NCI-H748 (cell line): ENCODE results near the gene CTSL.
A peak's percentile ranks its signal among the peaks of the same experiment; 100 is the strongest.
"Not testable (repeated sequence)": the region's sequence is repeated elsewhere in the genome, so short reads cannot be mapped to it uniquely, and the experiment has no call there.

Experiments
- DNase-seq: peaks from one replicate; lab custom pipeline; 2025; ENCODE audit not compliant: unreplicated experiment; lab: John Stamatoyannopoulos, UW

The CTSL gene

GRCh38 chr9:87751868-87752267, 25.9 kb downstream of the CTSL start:
- DNase-seq = no peak

DNA sequence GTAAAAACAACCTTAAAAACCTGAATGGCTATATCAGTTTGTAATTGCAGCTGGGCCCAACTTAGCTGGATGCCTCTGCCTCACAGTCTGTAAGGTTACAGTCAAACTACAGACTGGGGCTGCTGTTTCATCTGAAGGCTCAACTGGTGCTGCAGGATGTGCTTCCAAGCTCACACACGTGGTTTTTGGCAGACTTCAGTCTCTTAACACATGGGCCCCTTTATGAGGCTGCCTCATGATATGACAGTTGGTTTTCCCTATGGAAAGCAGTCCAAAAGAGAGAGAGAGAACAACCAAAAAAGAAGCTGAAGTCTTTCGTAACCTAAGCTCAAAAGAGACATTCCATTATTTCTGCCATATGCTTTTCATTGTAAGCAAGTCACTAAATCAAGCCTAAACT, 27.4 kb downstream of the CTSL start:
- DNase-seq = no peak

DNA sequence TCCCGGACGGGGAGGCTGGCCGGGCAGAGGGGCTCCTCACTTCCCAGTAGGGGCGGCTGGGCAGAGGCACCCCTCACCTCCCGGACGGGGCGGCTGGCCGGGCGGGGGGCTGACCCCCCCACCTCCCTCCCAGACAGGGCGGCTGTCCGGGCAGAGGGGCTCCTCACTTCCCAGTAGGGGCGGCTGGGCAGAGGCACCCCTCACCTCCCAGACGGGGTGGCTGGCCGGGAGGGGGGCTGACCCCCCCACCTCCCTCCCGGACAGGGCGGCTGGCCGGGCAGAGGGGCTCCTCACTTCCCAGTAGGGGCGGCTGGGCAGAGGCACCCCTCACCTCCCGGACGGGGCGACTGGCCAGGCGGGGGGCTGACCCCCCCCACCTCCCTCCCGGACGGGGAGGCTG, 32.4 kb downstream of the CTSL start:
- DNase-seq = not testable (repeated sequence)

DNA sequence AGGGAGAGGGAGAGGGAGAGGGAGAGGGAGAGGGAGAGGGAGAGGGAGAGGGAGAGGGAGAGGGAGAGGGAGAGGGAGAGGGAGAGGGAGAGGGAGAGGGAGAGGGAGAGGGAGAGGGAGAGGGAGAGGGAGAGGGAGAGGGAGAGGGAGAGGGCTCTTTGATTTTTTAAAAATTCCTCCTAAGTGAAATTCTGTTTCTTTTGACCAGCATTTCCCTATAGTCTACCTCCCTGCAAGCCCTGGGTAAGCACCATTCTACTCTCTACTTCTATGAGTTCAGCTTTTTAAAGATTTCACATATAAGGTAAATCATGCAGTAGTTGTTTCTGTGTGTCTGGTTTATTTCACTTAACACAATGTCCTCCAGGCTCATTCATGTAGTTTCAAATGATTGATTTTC, 34.1 kb downstream of the CTSL start:
- DNase-seq = not testable (repeated sequence)

GRCh38 chr9:87760529-87760928, 34.6 kb downstream of the CTSL start:
- DNase-seq = no peak

GRCh38 chr9:87763286-87763685, 37.4 kb downstream of the CTSL start:
- no peak for DNase-seq

DNA sequence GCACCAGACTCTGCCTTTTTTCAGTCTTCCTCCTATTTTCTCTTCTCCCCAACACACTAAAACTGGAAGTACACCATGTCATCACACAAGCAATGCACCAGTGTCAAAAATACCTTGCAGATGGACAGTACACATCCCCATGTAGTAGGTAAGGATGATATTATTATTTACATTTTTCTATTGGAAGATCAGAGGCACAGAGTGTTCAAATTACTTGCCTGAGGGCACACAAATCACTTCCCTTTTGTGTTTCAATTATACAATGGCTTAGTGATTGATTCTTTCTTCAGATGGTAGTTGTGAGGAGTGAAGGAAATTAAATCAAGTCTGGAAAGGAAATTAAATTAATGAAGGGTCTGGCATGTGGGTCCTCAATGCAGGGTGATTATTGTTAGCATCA, 39.6 kb downstream of the CTSL start:
- peak; percentile 12 for DNase-seq

DNA sequence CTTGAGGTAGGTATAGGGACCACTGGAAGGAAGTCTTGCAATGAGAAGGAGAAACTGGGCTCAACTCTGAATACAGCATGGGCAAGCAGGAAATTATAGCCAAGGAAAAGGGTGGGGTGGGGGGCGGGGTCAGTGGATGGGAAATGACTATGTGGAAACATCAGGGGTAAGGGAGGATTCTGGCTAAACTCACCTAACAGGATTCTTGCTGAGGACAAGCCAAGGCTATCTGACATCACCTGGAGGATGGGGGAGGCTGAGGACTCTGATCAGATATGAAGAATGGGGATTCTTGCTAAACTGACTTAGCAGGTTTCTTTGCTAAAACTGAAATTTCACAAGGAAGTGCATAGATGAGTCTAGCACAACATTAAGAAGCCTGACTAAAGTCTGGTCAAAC, 40.8 kb downstream of the CTSL start:
- peak; percentile 8 for DNase-seq

DNA sequence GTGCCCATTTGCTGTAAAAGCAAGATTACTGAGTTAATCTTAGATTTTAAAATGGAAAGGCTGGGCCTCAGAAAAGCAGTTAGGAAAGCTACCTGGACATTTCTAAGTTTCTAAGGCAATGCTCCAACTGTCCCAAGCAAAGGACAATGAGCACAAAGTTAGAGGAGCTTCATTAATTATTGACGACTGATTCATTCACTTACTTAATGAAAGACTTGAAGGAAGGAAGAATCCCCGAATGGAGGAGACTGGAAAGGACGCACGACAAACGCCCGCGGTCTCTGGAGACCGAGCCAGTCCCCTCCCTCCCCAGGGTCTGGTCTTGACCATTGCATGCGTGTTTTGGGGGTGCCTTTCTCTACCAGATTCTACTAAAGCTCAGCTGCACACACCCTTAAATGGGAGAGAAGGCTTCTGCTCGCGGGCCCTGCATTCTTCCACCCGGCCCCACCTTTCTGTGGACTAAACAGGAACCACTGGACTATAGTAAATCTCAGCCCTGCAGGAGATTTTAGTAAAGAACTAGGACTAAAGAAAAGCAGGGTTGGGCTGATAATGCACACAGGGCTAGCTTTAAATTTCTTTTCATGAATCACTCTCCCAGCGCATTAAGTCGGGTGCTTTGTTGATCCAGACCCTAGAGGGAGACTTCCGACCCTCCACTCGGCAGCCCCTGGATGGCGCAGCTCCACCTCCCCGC, 44.8 kb downstream of the CTSL start:
- no peak for DNase-seq

DNA sequence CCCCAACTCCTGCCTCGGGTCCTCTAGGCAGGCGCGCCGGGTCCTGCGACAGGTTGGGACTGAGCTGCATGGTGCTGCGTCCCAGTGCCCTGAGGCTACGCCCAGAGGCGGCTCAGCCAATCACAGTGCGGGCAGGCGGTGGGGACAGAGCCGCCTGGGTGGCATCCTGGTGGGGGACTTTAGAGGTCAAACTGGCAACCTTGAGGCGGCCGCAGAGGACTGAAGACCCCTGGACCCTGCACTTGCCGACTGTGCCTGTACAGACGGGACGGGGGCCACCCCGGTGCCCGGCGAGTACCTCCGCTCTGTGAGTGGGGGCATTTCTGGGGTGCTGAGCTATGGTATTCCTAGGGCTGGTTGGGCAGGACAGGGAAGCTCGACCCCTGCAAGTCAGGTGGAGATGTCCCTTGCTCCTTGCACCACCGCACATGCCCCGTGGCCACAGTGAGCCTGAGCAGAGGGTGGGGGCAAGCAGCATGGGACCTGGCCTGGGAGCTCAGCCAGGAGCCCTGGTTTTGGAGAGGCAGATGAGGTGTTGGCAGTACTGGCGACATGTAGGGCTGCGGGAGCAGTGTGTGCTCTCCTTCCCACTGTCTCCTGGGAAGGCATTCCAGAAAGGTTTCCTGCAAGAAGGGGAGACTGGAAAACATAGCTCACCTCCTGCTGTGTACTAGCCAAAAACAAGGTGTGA, 45.5 kb downstream of the CTSL start:
- DNase-seq = no peak

GRCh38 chr9:87776481-87777379, 50.8 kb downstream of the CTSL start:
- DNase-seq = no peak

DNA sequence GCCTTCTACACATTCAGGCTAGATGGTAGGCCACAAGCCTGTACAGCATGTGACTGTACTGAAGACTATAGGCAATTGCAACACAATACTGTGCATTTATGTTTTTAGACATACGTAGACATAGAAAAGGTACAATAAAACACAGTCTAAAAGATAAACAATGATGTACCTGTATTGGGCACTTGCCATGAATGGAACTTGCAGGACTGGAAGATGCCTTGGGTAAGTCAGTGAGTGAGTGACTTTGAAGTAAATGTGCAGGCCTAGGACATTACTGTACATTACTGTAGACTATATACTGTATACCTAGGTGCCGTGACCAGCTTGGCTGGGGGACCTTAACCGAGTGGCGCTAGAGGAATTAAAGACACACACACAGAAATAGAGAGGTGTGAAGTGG, 53.1 kb downstream of the CTSL start:
- DNase-seq = no peak
